ENCODE results near the gene TXNIP.

TXNIP gene, protein sequence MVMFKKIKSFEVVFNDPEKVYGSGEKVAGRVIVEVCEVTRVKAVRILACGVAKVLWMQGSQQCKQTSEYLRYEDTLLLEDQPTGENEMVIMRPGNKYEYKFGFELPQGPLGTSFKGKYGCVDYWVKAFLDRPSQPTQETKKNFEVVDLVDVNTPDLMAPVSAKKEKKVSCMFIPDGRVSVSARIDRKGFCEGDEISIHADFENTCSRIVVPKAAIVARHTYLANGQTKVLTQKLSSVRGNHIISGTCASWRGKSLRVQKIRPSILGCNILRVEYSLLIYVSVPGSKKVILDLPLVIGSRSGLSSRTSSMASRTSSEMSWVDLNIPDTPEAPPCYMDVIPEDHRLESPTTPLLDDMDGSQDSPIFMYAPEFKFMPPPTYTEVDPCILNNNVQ

GRCh38 chr1:145996433-145997015, at the start of gene TXNIP:
TSS of gene TXNIP (minus strand) at chr1:145996579. CDS start at chr1:145996266, 313 bp downstream.
- TF ChIP-seq, protein P1, sequence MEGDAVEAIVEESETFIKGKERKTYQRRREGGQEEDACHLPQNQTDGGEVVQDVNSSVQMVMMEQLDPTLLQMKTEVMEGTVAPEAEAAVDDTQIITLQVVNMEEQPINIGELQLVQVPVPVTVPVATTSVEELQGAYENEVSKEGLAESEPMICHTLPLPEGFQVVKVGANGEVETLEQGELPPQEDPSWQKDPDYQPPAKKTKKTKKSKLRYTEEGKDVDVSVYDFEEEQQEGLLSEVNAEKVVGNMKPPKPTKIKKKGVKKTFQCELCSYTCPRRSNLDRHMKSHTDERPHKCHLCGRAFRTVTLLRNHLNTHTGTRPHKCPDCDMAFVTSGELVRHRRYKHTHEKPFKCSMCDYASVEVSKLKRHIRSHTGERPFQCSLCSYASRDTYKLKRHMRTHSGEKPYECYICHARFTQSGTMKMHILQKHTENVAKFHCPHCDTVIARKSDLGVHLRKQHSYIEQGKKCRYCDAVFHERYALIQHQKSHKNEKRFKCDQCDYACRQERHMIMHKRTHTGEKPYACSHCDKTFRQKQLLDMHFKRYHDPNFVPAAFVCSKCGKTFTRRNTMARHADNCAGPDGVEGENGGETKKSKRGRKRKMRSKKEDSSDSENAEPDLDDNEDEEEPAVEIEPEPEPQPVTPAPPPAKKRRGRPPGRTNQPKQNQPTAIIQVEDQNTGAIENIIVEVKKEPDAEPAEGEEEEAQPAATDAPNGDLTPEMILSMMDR (IDR thresholded peaks at IDR 0.05; ENCODE audit: control extremely low read depth, extremely low read depth, low read depth, missing control alignments): no peak
- ChIA-PET POLR2A (interaction anchor here (0.9 to 1.6 kb wide), 2 partner anchors 14 to 17 kb away, joined by 3 to 4 read pairs; no protein-coding TSS in a partner anchor), CTCF (interaction anchor here (0.7 to 14.3 kb wide), 4 partner anchors 10 to 70 kb away, joined by 3 to 176 read pairs (median 9); no protein-coding TSS in a partner anchor)
- peak; percentile 96 for DNase-seq (ENCODE audit: extremely low spot score)

GRCh38 chr1:146039844-146040194, 43.4 kb upstream of the TXNIP start:
- POLR2A ChIA-PET: interaction anchor here (0.8 to 4.0 kb wide), 2 partner anchors 12 to 180 kb away, joined by 3 to 49 read pairs; no protein-coding TSS in a partner anchor
- TF ChIP-seq, protein P1 (IDR thresholded peaks at IDR 0.05; ENCODE audit: control extremely low read depth, extremely low read depth, low read depth, missing control alignments): no peak
- CTCF ChIA-PET: interaction anchor here (1.8 to 8.7 kb wide), 2 partner anchors 10 to 62 kb away, joined by 6 to 63 read pairs; no protein-coding TSS in a partner anchor
- DNase-seq (ENCODE audit: extremely low spot score): no peak

GRCh38 chr1:146036965-146037646, 40.7 kb upstream of the TXNIP start:
- ChIA-PET POLR2A (interaction anchor here (4.0 kb wide), 1 partner anchor 15 kb away, joined by 49 read pairs; no protein-coding TSS in a partner anchor), CTCF (interaction anchor here (0.9 to 8.7 kb wide), 5 partner anchors 9 to 73 kb away, joined by 3 to 63 read pairs (median 3); partner anchors contain the start of genes ANKRD34A, HJV and POLR3GL)
- peak; percentile 58 for DNase-seq (ENCODE audit: extremely low spot score)
- TF ChIP-seq, protein P1 (IDR thresholded peaks at IDR 0.05; ENCODE audit: control extremely low read depth, extremely low read depth, low read depth, missing control alignments): no peak

DNA sequence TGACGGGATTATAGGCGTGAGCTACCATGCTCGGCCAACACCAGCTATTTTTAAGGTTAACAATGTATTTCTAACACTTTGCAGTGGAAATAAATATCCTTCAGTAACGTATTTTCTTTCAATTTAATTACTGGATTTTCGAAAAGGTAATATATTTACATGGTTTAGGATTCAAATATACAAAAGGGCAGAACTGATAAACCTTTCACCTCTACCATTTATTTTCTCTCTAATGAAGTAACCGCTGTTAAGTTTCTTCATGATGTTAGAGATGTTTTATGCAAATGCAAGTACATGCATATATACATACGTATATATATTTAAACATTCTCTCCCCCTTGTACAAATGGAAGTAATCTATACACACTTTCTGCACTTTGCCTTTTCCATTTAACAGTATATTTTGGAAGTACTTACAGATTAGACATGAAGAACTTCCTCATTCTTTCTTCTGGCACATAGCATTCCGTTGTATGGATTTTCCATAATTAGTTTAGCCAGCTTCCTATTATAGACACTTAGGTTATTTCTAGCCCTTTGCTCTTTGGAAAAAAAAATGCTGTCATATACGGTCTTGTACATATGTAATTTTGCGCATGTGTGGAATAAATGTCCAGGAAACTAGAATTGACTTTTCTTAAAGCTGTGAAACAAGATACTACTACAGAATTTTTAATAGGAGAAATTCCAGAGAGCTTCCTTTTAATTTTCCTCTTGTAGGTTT, 40.0 kb upstream of the TXNIP start:
- ChIA-PET CTCF (interaction anchor here (0.9 to 8.7 kb wide), 5 partner anchors 15 to 72 kb away, joined by 3 to 63 read pairs (median 3); partner anchors contain the start of genes ANKRD34A, HJV and POLR3GL), POLR2A (interaction anchor here (2.2 to 4.0 kb wide), 2 partner anchors 15 to 16 kb away, joined by 12 to 49 read pairs; no protein-coding TSS in a partner anchor)
- TF ChIP-seq, protein P1 (IDR thresholded peaks at IDR 0.05; ENCODE audit: control extremely low read depth, extremely low read depth, low read depth, missing control alignments): no peak
- DNase-seq (ENCODE audit: extremely low spot score): no peak

DNA sequence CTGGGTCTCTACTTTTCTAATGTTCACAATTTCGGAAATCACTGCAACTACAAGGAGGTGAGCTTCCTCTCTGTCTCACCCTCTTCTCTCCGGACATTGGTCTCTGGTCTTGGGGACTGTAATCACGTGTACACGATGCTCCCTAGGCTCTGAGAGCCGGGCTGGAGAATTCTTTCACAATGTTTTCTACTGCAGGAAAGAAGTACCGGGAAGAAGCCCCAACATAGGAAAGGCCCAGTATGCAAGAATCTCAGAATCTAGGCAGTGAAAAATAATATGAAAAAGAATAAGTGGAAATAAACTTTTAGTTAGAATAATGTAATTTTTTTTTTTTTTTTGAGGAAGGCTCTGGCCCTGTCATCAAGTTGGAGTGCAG, 38.7 kb upstream of the TXNIP start:
- POLR2A ChIA-PET: interaction anchor here (1.1 to 2.2 kb wide), 2 partner anchors 17 to 71 kb away, joined by 4 to 12 read pairs; partner anchors contain the start of genes ANKRD34A and POLR3GL
- no peak for DNase-seq (ENCODE audit: extremely low spot score)
- CTCF ChIA-PET: interaction anchor here (0.9 to 8.7 kb wide), 4 partner anchors 13 to 57 kb away, joined by 3 to 63 read pairs (median 20); partner anchors contain the start of gene HJV
- TF ChIP-seq, protein P1 (IDR thresholded peaks at IDR 0.05; ENCODE audit: control extremely low read depth, extremely low read depth, low read depth, missing control alignments): no peak

All from GM10248 (cell line).